Activated CD8-positive, alpha-beta memory T cell treated with anti-CD3 and anti-CD28 coated beads, Interleukin-2, amount 50 U/mL, for 24 hours (primary cell): ENCODE results near the gene NT5DC1.
"Not testable (repeated sequence)": the region's sequence is repeated elsewhere in the genome, so short reads cannot be mapped to it uniquely, and the experiment has no call there.

Experiments used
- DNase-seq: peaks from one replicate; pipeline ENCODE4 v3.0.0-alpha.2; 2020; ENCODE audit errors: extremely low read depth

The NT5DC1 gene

DNA sequence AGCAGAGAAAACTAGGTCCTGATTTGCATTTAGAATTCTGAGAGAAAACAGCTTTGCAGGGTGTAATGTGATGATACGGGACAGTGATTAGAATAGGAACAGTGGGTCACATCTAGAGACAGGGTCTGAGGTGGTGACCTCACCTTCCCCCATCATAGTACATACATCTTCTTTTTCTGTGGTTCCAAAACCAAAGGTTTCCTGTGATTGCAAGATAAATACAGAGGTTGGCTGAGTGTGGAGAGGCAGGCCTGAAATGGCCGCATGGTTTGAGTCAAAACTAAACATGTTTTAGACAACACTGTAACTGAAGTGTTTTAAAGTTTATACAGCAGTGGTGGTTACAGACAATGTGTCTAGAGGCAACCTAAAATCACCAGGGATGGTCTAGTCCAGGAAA lies 10.4 kb upstream of the NT5DC1 start:
- DNase-seq = no peak

DNA sequence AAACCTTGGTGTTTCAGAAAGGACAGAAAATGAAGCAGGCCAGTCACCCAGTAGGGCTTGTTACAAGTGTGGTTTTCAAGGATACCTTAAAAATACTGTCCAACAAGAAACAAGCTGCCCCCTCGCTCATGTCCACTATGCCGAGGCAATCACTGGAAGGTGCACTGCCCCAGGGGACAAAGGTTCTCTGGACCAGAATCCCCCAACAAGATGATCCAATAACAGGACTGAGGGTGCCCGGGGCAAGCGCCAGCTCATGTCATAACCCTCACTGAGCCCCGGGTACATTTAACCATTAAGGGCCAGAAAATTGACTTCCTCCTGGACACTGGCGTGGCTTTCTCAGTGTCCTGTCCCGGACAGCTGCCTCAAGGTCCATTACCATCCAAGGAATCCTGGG lies 6.6 kb upstream of the NT5DC1 start:
- DNase-seq = no peak

GRCh38 chr6:116096048-116096759 lies 4.4 kb upstream of the NT5DC1 start:
- not testable (repeated sequence) for DNase-seq

DNA sequence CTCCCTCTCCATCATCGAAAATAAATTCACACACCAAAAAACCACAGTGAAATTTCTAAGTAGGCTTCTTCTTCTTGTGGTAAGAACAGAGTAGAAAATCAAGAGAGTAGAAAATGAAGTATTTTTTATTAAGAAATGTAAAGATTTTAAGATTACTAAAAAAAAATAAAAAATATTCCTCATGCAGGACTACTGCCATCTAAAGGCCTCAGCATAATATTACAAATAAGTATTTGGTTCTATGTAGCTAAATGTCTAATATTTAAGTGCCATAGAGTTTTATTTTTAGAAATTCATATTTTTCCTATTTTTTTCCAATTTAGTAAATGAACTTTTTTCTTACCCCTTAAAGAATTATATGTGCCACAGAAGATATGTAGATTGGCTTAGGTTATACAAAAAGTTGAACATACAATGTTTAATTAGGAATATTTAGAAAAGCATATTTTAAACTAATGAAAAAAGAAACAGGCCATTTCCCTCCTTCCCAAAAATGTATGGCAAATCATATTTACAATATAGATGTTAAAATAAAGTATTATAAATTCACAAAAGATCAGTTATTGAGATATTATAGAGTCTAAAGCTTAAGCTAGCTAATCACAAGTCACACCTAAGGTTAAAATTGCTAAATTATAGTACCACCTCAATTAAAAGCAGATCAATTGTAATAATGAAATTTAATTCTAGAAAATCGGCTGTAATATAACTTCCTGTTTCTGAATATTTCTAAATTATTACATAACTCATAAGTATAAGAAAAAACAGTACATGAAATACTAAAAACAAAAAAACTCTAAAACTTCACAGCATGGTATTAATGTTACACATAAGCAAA lies 3.5 kb upstream of the NT5DC1 start:
- DNase-seq = no peak

- DNase-seq = no peak
Observed at GRCh38 chr6:116099036-116099435, 1.6 kb upstream of the NT5DC1 start.

DNA sequence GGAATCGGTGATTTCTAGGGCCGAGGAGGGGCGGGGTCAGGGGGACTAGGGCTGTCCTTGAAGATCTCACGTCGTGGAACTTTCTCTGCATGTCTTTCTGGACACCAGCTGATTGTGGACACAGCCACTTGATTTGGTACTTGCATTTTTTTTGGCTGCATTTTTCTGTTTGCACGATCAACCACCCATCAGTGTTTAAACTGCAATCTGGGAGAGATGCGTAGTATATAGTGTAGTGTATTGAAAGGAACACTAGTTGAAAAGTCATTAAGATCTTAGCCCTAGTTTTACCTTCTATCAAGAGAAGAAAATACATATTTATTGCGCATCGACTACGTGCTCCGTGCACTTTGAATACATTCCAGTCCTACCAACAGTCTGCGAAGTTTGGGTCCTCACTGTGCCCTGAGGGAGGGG lies 657 bp downstream of the NT5DC1 start:
- no peak for DNase-seq

DNA sequence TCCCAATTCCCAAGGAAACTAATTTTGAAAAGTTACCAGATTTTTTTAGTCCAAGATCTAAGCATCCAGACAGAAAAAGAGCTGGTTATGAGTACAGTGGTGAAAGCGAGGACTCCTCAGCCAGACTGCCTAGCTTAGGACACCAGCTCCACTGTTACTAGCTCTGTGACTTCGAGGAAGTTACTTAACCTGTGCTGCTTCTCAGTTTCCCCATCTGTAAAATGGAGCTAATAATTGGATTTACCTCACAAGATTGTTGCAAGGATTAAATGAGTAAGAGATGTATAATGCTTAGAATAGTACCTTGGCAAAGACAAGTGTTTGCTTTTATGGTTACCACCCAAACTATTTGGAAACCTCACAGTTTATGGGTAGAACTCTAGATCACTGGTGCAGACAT lies 1.1 kb downstream of the NT5DC1 start:
- no peak for DNase-seq

DNA sequence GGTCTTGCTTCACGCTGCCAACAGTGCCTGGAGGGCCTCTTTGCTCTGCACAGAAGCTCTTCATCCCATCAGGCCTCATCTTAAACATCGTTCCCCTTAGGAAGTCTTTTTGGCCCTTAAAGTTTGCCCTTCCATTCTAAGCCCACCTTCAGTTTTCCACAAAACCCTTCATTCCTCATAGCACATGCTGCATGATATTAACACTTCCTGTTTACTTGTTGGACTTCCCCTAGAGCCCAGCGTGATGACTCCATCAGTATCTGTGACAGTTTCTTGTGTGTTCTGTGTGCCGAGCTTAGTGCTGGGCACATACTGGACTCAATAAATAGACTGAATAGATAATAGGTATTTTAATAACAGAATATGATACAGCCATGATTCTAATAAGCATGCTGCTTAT lies 2.2 kb downstream of the NT5DC1 start:
- no peak for DNase-seq

DNA sequence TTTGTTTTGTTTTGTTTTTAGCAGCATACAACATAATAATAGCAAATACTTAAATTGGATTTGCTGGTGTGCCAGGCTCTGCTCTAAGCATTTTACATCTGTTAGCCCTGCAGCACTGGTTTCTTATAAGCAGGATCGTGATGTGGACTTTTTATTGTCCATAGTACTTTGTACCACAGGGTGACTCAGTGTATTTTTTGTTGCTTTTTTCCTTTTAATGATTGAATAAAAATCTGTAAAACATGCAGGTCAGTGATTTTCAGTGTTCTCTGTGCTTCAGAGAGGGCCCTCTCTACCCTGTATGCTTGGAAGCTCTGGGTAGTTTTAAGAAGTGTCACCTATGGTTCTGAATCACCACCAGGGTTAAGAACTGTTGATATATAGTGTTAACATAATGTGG lies 4.0 kb downstream of the NT5DC1 start:
- DNase-seq = no peak

GRCh38 chr6:116105247-116105646 lies 4.6 kb downstream of the NT5DC1 start:
- DNase-seq = no peak

DNA sequence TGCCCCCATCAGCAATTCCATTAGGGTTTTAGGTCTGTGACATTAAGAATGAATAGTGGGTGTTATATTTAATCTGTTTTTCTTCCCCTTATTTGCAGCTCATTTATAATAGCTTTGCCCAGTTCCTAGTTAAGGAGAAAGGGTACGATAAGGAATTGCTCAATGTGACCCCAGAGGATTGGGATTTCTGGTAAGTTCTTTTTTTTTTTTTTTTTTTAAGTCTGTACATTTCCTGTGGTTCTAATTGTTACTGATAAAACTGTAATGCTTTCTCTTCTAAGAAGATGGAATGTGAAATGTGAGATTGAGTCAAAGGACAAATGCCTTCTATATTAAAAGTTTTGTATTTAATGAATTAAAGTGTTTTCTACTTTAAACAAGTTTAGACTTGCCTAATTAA lies 5.5 kb downstream of the NT5DC1 start:
- DNase-seq = no peak

DNA sequence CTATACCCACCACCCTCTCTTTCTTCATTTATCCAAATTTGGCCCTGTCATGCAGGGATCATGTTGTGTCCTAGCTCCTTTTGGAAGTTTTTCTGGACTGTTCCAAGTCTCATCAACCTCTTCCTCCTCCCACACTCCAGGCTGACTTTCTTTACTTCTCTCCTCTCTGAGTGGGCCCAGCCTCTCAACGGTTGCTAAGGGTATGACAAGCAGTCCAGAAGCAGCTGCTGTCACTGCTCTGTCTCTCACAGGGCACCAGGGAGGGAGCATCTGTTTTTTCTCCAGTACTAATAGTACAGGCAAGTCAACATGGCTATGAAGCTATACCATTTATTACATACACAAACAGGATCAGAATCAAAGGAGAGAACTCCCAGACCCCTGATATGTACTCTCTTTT lies 8.2 kb downstream of the NT5DC1 start:
- no peak for DNase-seq

- DNase-seq = no peak
Observed at GRCh38 chr6:116111552-116112528, 11.2 kb downstream of the NT5DC1 start.

DNA sequence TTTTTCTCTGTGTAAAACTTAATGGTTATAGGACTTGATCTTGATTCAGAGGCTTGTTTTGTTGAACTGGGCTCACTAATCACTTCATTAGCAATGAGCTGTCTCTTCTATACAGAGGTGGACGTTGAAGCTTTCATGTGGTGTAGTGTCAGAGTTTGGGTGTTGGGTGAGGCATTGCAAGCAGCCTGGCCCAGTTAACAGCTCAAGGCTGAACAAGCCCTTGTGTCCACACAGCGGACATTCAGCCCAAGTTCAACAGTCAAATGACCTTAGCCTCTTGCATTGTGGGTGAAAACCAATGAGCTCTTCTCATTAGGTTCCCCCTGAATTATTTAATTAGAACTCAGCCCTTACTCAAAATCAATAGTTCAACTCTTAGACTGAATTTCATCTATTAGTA lies 12.7 kb downstream of the NT5DC1 start:
- DNase-seq = no peak

DNA sequence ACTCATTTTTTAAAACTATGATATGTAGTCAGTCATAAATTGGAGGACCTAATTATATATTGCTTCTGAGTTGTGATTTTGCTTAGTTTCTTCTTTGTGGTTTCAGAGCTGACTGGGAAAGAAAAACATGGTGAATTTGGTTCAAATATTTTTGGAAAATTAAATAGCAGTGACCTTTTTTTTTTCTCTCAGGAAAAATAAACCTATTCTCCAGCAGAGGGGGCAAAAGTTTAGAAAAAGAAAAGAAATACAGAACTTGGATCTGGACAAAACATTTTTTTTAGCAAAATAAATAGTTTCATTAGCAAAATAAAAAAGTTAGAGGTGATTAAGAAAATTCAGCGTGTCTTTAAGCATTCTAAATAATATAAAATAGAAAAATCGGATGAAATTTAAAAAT lies 15.1 kb downstream of the NT5DC1 start:
- no peak for DNase-seq

GRCh38 chr6:116118608-116119007 lies 18.0 kb downstream of the NT5DC1 start:
- no peak for DNase-seq

DNA sequence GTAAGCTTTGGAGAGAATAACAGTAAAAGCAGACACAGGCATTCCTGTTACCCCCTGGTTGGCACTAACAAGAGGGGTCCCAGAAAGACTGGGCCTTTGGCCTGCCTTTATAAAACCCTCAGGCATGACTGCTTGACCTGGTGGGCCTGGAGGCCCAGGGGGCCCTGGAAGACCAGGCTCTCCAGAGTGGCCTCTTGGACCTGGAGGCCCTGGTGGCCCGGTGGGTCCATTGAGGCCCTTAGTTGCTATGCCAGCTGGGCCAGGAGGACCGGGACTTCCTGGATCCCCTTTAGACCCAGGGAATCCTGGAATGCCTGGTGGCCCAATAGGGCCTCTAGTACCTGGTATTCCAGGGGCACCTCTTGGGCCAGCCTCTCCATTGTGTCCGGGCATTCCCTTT lies 19.8 kb downstream of the NT5DC1 start:
- DNase-seq = no peak

DNA sequence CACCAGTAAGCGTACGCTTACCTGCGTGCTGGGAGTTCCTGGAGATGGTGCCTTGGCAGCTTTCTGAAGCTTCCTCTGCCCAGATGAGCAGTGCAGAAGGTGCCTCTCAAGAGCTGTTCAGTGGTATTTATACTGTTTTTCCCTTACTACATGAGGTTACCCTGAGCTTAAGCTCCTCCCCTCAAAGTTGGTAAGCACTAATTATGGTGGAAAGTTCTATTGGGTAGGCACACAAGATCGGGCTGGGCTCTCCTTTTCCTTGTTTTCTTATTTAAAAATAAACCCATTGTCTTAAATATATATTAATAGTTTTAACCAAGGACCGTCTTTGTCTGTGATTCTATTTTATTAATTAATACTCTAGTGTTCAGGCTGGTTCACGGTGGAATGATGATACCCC lies 25.4 kb downstream of the NT5DC1 start, which contains the start of gene COL10A1:
COL10A1 (minus strand) TSS at position 101 of the 400 bp plus-strand sequence. CDS start 640 bp downstream, outside the sequence.
- no peak for DNase-seq

DNA sequence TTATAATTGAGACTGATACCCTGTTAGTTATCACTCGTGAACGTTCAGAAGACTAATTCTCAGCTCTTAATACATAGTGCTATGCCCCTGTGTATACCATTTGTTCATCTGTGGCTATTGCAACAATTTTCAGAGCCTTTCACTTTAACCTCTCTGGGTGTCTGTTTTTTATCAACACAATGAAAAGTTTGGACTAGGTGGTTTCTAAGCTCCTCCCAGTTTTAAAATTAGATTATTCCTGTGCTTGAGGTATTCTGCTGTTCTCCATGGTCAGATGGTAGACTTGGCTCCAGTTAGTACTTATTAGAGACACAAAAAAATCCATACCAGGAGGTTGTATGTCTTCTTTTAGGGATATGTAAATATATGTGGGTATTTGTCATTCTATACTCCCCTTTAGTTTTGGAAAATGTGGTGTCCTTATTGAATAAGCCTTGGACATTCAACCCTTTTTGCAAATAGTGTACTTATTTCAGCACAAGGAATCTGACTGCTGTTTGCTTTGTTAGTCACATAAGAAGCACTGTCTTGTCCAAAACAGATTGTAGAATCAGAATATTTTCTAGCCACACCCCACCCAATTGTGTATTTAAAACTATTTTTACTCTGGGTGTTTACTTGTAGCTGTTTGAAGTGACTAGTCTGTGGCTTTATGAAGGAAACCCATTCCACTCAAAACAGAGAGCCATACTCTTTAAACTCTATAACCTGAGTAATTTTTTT lies 27.3 kb downstream of the NT5DC1 start:
- no peak for DNase-seq

- no peak for DNase-seq
Observed at GRCh38 chr6:116133453-116133852, 32.8 kb downstream of the NT5DC1 start.

DNA sequence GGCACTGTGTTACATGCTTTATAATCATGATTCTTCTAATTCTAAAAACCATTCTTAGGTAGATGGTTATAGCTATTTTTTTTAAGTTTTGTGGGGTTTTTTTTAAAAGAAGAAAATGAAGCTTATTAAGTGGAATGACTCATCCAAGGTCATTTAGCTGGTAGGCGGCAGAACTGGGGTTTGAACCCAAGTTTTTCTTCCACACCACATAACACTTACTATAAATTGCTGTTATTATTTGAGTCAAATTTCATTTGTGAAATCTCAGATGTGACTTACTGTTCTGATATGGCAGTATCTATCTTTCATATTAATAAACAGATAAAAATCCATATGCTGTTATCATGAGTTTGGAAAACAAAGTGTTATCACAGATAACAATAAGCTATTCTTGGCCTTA lies 35.7 kb downstream of the NT5DC1 start:
- no peak for DNase-seq
